Hepatocyte (in vitro differentiated cells): Measurements from ENCODE around the gene ARMC2.

Experiments
- CTCF ChIP-seq: fragments of 200-600 bp; sonication (generic); IDR thresholded peaks from 2 replicates; pipeline ENCODE4 v1.5.1; 2016; ENCODE audit warnings: antibody characterized with exemption, mild to moderate bottlenecking; ENCODE audit not compliant: poor library complexity
- EZH2 ChIP-seq: fragments of 200-600 bp; sonication (generic); IDR thresholded peaks from 2 replicates; pipeline ENCODE4 v1.6.1; 2016; ENCODE audit warnings: antibody characterized with exemption, mild to moderate bottlenecking, borderline replicate concordance

GRCh38 chr6:109019911-109020310, 171.7 kb downstream of the ARMC2 start:
- TF ChIP-seq CTCF = no peak
- no peak for TF ChIP-seq EZH2
